GM18858 (cell line): ENCODE data around the gene CD300LF.

Experiments
- ATAC-seq: cut with Tn5 transposase; IDR thresholded peaks from one replicate; pipeline ENCODE4 v1.9.1; 2021; ENCODE audit not compliant: unreplicated experiment

CD300LF gene

GRCh38 chr17:74712756-74713155 lies at the start of gene CD300LF:
CD300LF (minus strand) TSS chr17:74712923; CDS start chr17:74712866, 57 bp downstream.
- ATAC-seq: no peak

- ATAC-seq: no peak
Measured at GRCh38 chr17:74761931-74762330, 49.2 kb upstream of the CD300LF start.

DNA sequence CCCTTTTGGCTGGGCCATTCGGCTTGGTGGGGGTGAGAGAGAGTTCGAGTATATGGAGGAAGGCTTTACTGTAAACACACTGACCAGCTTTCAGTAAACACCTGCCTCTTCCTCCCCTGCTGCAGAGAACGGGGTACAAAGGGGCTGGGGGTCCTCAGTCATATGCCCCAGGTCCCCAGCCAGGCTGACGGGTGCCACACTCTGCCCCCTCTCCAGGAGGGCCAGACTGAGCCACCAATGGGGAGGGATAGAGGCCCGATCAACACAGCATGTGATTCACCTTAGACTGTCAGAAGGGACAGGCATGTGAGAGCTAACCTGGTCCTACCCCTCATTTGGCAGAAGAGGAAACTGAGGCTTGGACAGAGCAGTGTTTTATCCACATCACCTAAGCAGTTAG lies 48.7 kb upstream of the CD300LF start:
- no peak for ATAC-seq

DNA sequence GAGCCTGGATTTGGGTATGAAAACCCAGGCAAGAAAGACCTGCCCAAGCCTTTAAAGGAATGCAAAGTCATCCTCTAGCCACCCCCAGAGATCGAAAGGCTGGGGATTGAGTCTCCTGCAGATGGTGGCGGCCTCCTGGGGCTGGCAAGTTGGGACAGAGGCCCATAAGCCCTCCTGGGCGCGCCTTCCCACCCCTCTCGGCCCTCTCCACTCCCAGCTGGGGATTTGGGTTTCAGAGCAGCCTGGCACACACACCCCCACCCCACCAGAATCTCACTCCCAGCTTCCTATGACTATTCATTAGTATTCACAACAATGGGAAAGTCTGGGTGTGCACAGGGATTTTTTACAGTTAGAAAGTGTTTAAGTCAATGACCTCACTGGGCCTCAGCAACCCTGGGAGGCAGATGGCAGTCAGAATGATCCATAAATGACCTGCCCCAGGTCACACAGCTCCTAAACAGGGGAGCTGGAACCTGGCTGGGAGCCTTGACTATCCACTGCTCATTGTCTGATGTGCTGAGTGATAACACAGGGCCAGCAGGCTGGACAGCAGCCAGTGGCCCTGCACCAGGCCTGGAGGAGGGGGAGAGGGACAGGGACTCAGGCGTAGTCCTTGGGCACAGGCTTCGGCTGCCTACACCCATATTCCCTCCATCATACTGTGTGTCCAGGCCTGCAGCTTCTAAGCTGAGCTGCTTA lies 47.8 kb upstream of the CD300LF start:
- ATAC-seq: no peak

- no peak for ATAC-seq
Measured at GRCh38 chr17:74759941-74760340, 47.2 kb upstream of the CD300LF start.

DNA sequence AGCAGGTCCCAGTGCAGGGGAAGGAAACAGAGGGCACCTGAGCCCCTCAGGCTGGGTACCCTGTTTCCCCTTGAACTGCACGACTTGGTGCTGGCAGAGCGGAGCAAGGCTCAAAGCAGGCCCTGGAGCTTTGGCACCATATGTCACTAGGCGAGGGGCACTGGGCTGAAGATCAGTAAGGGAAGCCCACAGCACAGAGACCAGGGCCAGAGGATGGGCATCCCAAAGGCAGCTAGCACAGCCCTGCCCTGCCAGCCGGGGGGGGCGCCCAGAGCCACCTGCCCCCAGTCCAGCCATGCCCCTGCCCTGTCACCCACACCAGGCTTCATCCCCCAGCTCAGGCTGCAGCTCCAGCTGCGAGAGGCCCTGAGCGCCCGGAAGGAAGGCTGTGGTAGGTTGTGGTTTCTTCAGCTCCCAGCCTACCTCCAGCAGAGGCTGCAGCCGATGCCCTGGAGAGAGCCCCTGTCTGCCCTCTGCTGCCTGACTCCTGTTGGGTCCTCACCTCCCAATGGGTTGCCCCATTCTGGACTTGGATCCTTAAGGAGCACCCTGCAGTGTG lies 46.6 kb upstream of the CD300LF start:
- ATAC-seq: peak; percentile 53

GRCh38 chr17:74758848-74759168 lies 46.1 kb upstream of the CD300LF start:
- no peak for ATAC-seq

DNA sequence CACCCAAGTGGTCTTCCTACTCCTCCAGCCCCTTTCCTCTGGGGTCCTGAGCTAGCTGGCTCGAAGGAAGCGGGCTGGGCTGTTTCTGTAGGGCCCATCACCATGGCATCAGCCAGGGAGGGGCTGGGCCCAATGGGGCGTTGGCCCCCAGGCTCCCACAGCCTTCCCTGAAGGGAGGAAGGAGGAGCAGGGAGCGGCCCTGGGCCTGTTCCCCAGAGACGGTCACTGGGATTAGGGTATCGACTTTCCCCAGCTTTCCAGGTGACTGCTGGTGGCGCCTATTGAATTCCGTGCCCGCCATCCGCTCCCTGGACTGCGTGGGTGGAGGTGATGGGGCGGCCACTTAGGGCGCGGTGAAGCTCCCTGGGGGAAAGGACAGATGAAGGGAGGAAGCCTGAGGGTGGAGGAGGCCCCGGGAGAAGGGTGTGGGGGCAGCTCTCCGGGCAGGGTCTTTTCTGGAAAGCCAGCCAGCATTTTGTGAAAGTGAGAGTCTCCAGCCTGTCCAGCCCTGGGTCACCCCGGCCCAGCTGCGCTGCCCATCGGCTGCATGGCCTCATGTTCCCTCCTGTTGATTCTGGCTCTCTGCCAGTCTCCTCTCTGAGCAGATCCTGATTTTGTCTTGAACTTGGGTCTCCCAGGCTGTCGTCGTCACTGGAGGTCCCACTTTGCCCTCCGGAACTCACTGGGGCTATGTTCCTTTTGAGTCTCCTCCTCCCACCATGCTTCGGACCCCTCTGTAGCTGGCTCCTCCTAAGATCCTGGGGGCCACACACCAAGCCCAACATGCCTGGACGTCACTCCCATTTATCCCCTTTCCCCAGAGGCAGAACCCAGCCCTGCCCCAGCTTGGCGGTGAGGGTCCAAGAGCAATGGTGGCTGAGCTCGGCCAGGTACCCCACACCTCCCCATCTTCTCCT lies 45.5 kb upstream of the CD300LF start:
- no peak for ATAC-seq

- ATAC-seq: no peak
Measured at GRCh38 chr17:74757502-74757901, 44.8 kb upstream of the CD300LF start.

GRCh38 chr17:74756891-74757290 lies 44.2 kb upstream of the CD300LF start:
- ATAC-seq: no peak

- no peak for ATAC-seq
Measured at GRCh38 chr17:74755533-74755932, 42.8 kb upstream of the CD300LF start.

- no peak for ATAC-seq
Measured at GRCh38 chr17:74754832-74755231, 42.1 kb upstream of the CD300LF start.

GRCh38 chr17:74752822-74753401 lies 40.2 kb upstream of the CD300LF start:
- ATAC-seq: no peak

DNA sequence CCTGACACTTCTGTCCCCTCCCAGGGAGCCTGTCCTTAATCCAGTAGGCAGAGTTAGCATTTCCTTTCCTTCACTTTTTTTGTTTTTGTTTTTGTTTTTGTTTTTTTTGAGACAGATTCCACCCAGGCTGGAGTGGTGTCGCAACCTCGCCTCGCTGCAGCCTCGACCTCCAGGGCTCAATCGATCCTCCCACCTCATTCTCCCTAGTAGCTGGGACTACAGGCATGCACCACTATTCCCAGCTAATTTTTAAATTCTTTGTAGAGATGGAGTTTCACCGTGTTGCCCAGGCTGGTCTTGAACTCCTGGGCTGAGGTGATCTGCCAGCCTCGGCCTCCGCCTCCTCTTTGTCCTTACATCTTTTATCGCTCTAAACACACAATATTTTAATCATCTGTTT lies 39.7 kb upstream of the CD300LF start:
- ATAC-seq: no peak

GRCh38 chr17:74750327-74751069 lies 37.8 kb upstream of the CD300LF start:
- no peak for ATAC-seq

- ATAC-seq: no peak
Measured at GRCh38 chr17:74750039-74750326, 37.3 kb upstream of the CD300LF start.

GRCh38 chr17:74749279-74750038 lies 36.7 kb upstream of the CD300LF start:
- ATAC-seq: no peak

- ATAC-seq: peak; percentile 11
Measured at GRCh38 chr17:74748529-74749278, 36.0 kb upstream of the CD300LF start, which contains the start of gene NHERF1. NHERF1 (plus strand) TSS chr17:74748628; CDS start chr17:74748847, 219 bp downstream.

DNA sequence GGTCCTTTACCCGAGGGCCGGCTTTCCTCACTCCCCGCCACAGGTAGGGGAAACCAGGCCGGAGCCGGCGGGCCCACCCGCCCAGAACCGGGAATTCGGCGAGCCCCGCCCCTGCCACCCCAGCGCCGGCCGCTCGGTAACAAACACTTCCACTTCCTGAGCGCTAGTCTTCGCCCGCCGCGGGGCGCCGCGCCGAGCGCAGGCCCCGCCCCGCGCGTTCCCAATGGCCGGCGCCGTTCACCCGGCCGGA lies 35.5 kb upstream of the CD300LF start:
- peak; percentile 79 for ATAC-seq

- no peak for ATAC-seq
Measured at GRCh38 chr17:74746922-74747321, 34.2 kb upstream of the CD300LF start.
